ENCODE data around the gene TMEM156.
"Not testable (repeated sequence)": the region's sequence is repeated elsewhere in the genome, so short reads cannot be mapped to it uniquely, and the experiment has no call there.

TMEM156 gene

GRCh38 chr4:38949411-38950051, 82.7 kb downstream of the TMEM156 start:
- TF ChIP-seq CTCF (IDR thresholded peaks at IDR 0.05; ENCODE audit: low read depth, low read length) = no peak
- H3K4me3 ChIP-seq (ENCODE audit: low read depth, low read length) = no peak overlapping the region
- in situ Hi-C loops (cut with HindIII; ENCODE audit: low sequenced_read_pairs) = no loop called here
- DNase-seq (ENCODE audit: low read depth, low spot score) = peak; percentile 67

GRCh38 chr4:38948551-38948950, 83.7 kb downstream of the TMEM156 start:
- TF ChIP-seq CTCF (IDR thresholded peaks at IDR 0.05; ENCODE audit: low read depth, low read length) = no peak
- H3K4me3 ChIP-seq (ENCODE audit: low read depth, low read length) = no peak overlapping the region
- DNase-seq (ENCODE audit: low read depth, low spot score) = peak; percentile 92
- in situ Hi-C loops (cut with HindIII; ENCODE audit: low sequenced_read_pairs) = no loop called here

GRCh38 chr4:38946919-38947318, 85.3 kb downstream of the TMEM156 start:
- DNase-seq (ENCODE audit: low read depth, low spot score) = no peak
- no peak for TF ChIP-seq CTCF (IDR thresholded peaks at IDR 0.05; ENCODE audit: low read depth, low read length)
- H3K4me3 ChIP-seq (ENCODE audit: low read depth, low read length) = no peak overlapping the region
- in situ Hi-C loops (cut with HindIII; ENCODE audit: low sequenced_read_pairs) = no loop called here

- no peak overlapping the region for H3K4me3 ChIP-seq (ENCODE audit: low read depth, low read length)
- in situ Hi-C loops (cut with HindIII; ENCODE audit: low sequenced_read_pairs) = no loop called here
- no peak for TF ChIP-seq CTCF (IDR thresholded peaks at IDR 0.05; ENCODE audit: low read depth, low read length)
- DNase-seq (ENCODE audit: low read depth, low spot score) = no peak
Measured at GRCh38 chr4:38944440-38944839, 87.8 kb downstream of the TMEM156 start.

- in situ Hi-C loops (cut with HindIII; ENCODE audit: low sequenced_read_pairs) = no loop called here
- DNase-seq (ENCODE audit: low read depth, low spot score) = no peak
- no peak for TF ChIP-seq CTCF (IDR thresholded peaks at IDR 0.05; ENCODE audit: low read depth, low read length)
- H3K4me3 ChIP-seq (ENCODE audit: low read depth, low read length) = no peak overlapping the region
Measured at GRCh38 chr4:38943343-38943742, 88.9 kb downstream of the TMEM156 start.

- H3K4me3 ChIP-seq (ENCODE audit: low read depth, low read length); DNase-seq (ENCODE audit: low read depth, low spot score); in situ Hi-C loops (cut with HindIII; ENCODE audit: low sequenced_read_pairs): not testable (repeated sequence)
Measured at GRCh38 chr4:38941906-38942305, 90.3 kb downstream of the TMEM156 start.

GRCh38 chr4:38940476-38940875, 91.7 kb downstream of the TMEM156 start:
- H3K4me3 ChIP-seq (ENCODE audit: low read depth, low read length) = no peak overlapping the region
- in situ Hi-C loops (cut with HindIII; ENCODE audit: low sequenced_read_pairs) = no loop called here
- DNase-seq (ENCODE audit: low read depth, low spot score) = no peak
- TF ChIP-seq CTCF (IDR thresholded peaks at IDR 0.05; ENCODE audit: low read depth, low read length) = no peak

Data from astrocyte of the spinal cord (primary cell).